Bronchial epithelial cell (primary cell): ENCODE results near the gene ARFGAP2. TPM values are rescaled to one million over a fixed set of nuclear protein-coding genes. Genes with fewer than 3 reads are reported as not detected.
"Not testable (repeated sequence)": the region's sequence is repeated elsewhere in the genome, so short reads cannot be mapped to it uniquely, and the experiment has no call there.

ENCODE experiments used
- DNase-seq: peaks from one replicate; pipeline ENCODE4 v3.0.0-alpha.2; 2010; ENCODE audit warnings: low read depth
- FAIRE-seq: peaks from 2 replicates; lab custom pipeline; 2011; peaks lifted over from hg19 to GRCh38; lab: Jason Lieb, UNC
- H3K27me3 ChIP-seq: 2 replicates; pipeline ENCODE4 v1.5.1; 2011; ENCODE audit warnings: low read length; ENCODE audit not compliant: control insufficient read depth, insufficient read depth
- H3K36me3 ChIP-seq: 2 replicates; pipeline ENCODE4 v1.5.1; 2011; ENCODE audit warnings: low read length; ENCODE audit not compliant: control insufficient read depth, insufficient read depth
- H3K4me3 ChIP-seq: 2 replicates; pipeline ENCODE4 v1.5.1; 2011; ENCODE audit warnings: mild to moderate bottlenecking, low read depth, low read length, control low read depth
- total RNA-seq: library from RNA; depleted of rRNA; stranded (reverse); fragments of >200 nt; gene quantifications from 2 replicates; pipeline ENCODE4 v1.2.1, GENCODE V29; 2014
- TF ChIP-seq, protein P1 (sequence below): IDR thresholded peaks from 2 replicates; pipeline ENCODE4 v1.5.1; 2011; ENCODE audit warnings: mild to moderate bottlenecking, moderate library complexity, low read length, control low read depth, inconsistent platforms; ENCODE audit not compliant: insufficient read depth, severe bottlenecking

ARFGAP2 gene
- total RNA-seq, 1 donor from 2014 or later, result 105 TPM

DNA sequence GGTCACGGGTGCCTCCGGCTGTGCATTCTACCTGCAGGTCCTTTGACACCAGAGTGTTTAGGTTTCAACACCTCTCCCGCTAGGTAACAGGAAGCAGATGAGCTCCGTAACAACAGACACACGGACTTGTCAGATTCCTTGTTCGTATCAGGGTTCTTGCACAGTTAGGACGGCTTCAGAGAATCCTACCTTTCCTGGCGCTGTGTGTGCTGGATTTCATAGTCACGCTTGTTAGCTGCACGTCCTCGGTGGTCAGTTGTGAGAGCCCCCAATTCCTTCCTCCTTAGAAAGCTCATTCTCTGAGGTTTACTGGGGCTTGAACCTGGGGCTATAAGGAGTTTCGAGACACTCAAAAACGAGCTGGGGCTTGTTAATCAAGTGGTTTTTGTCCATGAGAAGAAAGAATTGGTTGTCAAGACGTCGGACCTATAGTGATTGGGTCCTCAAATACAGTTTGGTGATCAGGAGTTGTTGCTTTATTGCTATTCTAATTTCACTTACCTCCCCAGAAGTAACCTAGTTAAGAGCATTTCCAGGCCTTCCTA is 38.8 kb upstream of the ARFGAP2 start:
- FAIRE-seq (no peak), DNase-seq (peak; percentile 74)
- H3K27me3 ChIP-seq, result no peaks in the 10 kb centered on the region
- peaks cover 5% of the 10 kb centered on the region for H3K36me3 ChIP-seq
- H3K4me3 ChIP-seq, result peak overlapping the region; percentile 57
- TF ChIP-seq, protein P1, sequence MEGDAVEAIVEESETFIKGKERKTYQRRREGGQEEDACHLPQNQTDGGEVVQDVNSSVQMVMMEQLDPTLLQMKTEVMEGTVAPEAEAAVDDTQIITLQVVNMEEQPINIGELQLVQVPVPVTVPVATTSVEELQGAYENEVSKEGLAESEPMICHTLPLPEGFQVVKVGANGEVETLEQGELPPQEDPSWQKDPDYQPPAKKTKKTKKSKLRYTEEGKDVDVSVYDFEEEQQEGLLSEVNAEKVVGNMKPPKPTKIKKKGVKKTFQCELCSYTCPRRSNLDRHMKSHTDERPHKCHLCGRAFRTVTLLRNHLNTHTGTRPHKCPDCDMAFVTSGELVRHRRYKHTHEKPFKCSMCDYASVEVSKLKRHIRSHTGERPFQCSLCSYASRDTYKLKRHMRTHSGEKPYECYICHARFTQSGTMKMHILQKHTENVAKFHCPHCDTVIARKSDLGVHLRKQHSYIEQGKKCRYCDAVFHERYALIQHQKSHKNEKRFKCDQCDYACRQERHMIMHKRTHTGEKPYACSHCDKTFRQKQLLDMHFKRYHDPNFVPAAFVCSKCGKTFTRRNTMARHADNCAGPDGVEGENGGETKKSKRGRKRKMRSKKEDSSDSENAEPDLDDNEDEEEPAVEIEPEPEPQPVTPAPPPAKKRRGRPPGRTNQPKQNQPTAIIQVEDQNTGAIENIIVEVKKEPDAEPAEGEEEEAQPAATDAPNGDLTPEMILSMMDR, result no peak

DNA sequence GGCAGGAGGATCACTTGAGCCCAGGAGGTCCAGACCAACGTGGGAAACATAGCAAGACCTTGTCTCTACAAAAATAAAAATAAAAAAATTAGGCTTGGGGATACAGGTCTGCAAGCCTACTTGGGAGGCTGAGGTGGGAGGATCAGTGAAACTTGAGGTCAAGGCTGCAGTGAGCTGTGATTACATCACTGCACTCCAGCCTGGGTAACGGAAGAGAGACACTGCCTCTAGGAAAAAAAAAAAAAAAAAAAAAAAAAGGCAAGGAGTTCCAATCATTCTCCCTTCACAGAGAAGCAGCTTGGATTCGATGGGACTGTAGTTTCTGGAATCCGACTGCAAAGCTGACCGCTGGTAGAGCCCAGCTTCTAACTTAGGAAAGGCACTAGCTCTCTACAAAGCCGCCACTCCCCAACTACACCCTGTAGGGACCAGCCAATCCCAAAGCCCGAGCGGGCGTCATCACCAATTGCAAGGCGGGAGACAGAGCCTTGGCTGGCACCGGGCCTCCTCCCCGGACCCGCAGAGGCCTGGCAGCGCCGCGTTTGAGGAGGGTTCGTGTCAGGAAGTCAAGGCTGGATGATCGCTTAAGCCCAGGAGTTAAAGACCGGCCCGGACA is 37.4 kb upstream of the ARFGAP2 start:
- TF ChIP-seq, protein P1, result no peak
- no peaks in the 10 kb centered on the region for H3K27me3 ChIP-seq
- peak overlapping the region; percentile 57 for H3K4me3 ChIP-seq
- peaks cover 5% of the 10 kb centered on the region for H3K36me3 ChIP-seq
- DNase-seq, result peak; percentile 83
- FAIRE-seq, result no peak

DNA sequence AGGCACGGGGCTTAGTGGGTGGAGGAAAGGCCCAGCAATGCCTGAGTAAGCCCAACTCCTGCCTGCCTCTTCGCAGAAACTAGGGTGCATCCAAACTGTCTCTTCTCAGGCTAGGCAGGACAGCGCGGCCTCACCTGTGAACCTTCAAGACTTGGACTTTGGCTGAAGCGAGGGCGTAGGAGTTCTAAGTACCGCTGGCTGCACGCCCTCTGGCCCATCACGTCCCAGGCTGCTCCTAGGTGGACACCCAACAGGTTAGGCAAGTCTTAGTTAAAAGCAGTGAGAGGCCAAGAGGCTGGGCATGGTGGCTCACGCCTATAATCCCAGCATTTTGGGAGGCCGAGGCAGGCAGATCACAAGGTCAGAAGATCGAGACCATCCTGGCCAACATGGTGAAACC is 36.3 kb upstream of the ARFGAP2 start:
- TF ChIP-seq, protein P1, result no peak
- no peak overlapping the region for H3K4me3 ChIP-seq
- no peaks in the 10 kb centered on the region for H3K27me3 ChIP-seq
- H3K36me3 ChIP-seq, result peaks cover 3% of the 10 kb centered on the region
- DNase-seq, result no peak
- FAIRE-seq, result no peak

DNA sequence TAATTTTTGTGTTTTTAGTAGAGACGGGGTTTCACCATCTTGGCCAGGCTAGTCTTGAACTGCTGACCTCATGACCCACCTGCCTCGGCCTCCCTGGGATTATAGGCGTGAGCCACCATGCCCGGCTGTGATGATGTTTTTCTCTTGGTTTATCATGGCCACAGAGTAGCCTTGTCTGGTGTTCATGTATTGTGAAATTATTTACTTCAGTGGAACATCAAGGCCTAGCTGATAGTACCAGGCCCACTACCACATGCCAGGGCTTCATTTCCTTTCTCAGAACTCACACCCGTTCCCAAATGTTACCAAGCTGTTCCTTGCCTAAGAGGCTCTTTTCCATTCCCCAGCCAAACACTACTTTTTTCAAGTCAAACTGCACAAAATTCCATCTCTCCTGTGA is 31.9 kb upstream of the ARFGAP2 start:
- TF ChIP-seq, protein P1, result no peak
- Histone ChIP-seq H3K27me3 (no peaks in the 10 kb centered on the region), H3K4me3 (no peak overlapping the region), H3K36me3 (no peaks in the 10 kb centered on the region)
- no peak for FAIRE-seq
- no peak for DNase-seq

DNA sequence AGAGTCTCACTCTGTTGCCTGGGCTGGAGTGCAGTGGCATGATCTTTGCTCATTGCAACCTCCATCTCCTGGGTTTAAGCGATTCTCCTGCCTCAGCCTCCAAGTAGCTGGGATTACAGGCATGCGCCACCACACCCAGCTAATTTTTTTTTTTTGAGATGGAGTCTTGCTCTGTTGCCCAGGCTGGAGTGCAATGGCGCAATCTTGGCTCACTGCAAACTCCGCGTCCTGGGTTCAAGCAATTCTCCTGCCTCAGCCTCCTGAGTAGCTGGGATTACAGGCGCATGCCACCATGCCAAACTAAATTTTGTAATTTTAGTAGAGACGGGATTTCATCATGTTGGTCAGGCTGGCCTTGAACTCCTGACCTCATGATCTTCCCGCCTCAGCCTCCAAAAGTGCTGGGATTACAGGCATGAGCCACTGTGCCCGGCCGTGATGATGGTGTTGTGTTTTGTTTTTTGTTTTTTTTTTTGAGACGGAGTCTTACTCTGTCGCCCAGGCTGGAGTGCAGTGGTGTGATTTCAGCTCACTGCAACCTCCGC is 31.4 kb upstream of the ARFGAP2 start:
- DNase-seq, H3K36me3 ChIP-seq, FAIRE-seq, H3K4me3 ChIP-seq, H3K27me3 ChIP-seq: not testable (repeated sequence)

DNA sequence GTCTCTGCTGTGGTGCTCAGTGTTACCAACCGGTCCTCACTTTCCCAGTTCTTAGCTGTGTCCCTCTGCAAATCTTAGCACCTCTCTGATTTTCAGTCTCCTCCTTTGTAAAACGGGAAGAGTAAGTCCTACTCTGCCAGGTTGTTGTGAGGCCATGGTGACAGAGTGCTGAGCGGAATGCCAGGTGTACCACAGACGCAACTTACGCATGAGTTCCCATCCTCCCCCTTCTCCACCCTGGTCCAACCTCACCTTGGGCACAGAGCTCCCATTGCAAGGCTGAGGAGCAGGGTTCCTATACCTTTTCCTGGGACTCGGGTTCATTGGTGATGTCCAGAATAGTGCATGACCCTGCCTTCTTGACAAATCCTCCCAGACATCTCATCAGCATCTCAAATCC is 30.8 kb upstream of the ARFGAP2 start:
- DNase-seq, result no peak
- H3K4me3 ChIP-seq, result no peak overlapping the region
- TF ChIP-seq, protein P1, result no peak
- H3K36me3 ChIP-seq, result no peaks in the 10 kb centered on the region
- no peaks in the 10 kb centered on the region for H3K27me3 ChIP-seq
- no peak for FAIRE-seq

DNA sequence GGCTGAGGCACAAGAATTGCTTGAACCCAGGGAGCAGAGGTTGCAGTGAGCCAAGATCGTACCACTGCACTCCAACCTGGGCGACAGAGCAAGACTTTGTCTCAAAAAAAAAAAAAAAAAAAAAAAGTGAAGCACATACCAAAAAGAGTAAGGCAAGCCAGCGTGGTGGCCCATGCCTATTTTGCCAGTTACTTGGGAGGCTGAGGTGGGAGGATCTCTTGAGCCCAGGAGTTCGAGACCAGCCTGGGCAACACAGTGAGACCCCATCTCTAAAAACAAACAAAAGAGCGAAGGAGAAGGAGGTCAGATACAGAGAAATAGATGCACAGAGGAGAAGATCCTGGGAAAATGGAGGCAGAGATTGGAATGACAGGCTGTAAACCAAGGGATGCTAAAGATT is 29.9 kb upstream of the ARFGAP2 start:
- DNase-seq, H3K27me3 ChIP-seq, FAIRE-seq, H3K4me3 ChIP-seq, H3K36me3 ChIP-seq: not testable (repeated sequence)
